ENCODE data around the gene CFAP410.
"Not testable (repeated sequence)": the region's sequence is repeated elsewhere in the genome, so short reads cannot be mapped to it uniquely, and the experiment has no call there.

CFAP410 gene

GRCh38 chr21:44283211-44283785, 55.9 kb downstream of the CFAP410 start:
- ATAC-seq: not testable (repeated sequence)

- no peak for ATAC-seq
Observed at GRCh38 chr21:44282370-44282769, 56.8 kb downstream of the CFAP410 start.

- ATAC-seq: no peak
Observed at GRCh38 chr21:44281801-44282200, 57.4 kb downstream of the CFAP410 start.

GRCh38 chr21:44279354-44280260, 59.6 kb downstream of the CFAP410 start:
- ATAC-seq: no peak
